GM21360 (cell line): Measurements from ENCODE around the gene LCNL1.

Experiments
- ATAC-seq: cut with Tn5 transposase; IDR thresholded peaks from one replicate; pipeline ENCODE4 v1.9.1; 2021; ENCODE audit warnings: mild to moderate bottlenecking, moderate library complexity; ENCODE audit not compliant: unreplicated experiment

The LCNL1 gene

DNA sequence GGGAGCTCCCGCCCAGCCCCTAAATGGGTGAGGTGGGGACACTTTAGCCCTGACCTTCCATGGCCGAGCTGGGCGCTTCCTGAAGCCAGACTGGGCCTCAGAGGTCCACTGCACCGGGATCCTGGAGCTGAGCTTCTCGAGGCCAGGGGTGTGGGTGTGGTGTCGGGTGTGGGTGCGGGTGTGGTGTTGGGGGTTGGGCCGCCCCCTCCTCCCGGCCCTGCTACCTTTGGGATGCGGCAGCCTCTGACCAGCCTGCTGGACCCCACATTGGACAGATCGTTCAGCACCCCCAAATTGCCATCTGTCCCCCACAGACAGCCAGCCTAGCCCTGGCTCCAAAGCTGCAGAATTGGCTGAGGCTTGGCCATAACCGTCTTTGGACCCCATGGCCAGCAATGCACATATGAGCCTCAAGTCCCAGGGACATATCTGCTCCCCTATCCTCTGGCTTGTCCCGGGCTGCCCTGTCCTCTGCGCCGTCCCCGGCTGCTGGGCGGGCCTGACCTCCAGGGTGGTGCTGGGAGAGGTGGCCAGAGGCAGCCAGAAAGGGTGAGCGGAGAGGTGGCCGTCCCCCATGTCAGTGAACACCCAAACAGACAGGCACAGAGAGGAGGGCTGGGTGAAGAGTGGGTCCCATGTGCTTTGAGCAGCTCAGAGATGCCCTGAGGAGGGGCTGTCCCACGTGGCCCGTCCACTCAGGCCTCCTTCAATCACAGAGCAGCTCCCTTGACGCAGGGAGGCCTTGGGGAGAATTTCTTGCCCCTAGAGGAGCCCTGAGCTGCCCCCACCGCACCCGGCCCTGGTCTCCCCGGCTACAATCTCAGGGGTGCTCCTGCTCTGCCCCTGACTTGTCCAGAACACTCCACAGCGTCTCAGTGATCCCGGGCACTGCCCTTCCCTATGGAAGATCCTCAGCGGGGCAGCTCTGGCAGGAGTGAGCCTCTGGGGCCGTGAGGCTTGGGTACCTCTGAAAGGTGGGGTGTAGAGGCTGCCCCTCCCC is 8.9 kb upstream of the LCNL1 start:
- ATAC-seq: no peak

DNA sequence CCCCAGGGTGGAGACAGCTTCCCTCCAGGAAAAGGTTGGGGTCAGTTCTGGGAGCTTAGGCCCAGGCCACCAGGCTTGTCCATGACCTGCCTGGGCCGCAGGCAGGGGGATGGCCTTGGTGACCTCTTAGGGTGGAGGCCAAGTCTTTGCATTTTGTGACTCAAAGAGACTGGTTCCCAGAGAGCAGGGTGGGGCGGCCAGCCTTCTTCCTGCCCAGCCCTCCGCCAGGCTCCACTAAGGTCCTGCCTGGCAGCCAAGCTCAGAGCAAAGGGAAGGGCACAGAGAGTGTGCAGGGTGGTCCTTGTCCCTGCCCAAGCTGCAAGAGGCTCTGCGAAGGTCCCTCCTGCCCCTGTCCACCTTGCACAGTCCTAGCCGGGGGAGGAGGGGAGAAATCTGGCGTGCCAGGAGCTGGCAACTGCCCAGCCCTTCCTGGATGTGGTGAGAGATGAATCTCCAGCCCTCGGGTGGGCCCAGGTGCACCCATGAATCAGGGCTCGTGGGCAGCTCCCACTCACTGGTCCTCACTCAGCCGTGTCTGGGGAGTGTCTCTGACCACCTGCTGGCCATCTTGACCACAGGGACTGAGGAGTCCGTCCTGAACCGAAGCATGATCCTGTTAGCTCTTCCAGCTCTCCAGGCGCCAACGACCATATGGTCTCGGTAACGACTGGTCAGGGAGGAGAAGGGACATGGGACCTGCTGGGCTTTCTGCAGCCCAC is 7.8 kb upstream of the LCNL1 start:
- ATAC-seq: no peak

DNA sequence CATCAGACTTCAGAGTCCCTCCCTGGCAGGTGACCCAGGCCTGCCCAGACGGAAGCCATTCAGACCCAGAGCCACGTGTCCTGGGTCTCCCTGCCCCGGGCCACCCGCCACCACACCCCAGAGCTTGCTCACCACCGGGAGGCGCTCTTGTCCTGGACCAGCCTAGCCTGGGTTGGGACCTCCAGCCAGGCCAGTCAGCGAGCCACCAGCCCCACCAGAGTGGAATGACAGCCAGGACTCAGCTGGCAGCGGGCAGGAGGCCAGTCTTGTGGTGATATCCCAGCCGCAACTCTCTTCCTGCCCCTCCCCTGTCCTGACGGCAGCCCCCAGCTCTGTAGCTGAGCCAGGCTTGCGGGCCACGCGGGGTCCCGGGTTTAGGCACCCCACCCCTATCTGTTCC is 7.1 kb upstream of the LCNL1 start:
- ATAC-seq: no peak

DNA sequence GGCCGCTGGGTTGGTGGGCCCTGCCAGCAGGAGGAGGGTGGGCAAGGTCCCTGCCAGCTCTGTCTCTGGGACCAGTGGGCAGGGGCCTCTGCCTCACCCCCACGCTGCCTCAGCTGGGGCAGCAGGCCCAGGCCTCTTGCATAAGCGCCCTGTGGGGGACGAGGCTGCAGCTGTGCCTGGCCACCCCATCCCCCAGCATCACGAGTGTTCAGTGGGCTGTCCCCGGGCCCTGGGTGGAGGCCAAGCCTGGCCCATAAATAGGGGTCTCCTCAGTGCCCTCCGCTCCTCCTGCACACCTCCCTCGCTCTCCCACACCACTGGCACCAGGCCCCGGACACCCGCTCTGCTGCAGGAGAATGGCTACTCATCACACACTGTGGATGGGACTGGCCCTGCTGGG is 5.6 kb upstream of the LCNL1 start, which contains the start of gene PTGDS:
Gene PTGDS, plus strand, starts transcription at position 282 of the 400 bp plus-strand sequence. Its CDS starts 75 bp downstream, at position 357.
- no peak for ATAC-seq

GRCh38 chr9:136977649-136978072 is 5.1 kb upstream of the LCNL1 start:
- no peak for ATAC-seq

DNA sequence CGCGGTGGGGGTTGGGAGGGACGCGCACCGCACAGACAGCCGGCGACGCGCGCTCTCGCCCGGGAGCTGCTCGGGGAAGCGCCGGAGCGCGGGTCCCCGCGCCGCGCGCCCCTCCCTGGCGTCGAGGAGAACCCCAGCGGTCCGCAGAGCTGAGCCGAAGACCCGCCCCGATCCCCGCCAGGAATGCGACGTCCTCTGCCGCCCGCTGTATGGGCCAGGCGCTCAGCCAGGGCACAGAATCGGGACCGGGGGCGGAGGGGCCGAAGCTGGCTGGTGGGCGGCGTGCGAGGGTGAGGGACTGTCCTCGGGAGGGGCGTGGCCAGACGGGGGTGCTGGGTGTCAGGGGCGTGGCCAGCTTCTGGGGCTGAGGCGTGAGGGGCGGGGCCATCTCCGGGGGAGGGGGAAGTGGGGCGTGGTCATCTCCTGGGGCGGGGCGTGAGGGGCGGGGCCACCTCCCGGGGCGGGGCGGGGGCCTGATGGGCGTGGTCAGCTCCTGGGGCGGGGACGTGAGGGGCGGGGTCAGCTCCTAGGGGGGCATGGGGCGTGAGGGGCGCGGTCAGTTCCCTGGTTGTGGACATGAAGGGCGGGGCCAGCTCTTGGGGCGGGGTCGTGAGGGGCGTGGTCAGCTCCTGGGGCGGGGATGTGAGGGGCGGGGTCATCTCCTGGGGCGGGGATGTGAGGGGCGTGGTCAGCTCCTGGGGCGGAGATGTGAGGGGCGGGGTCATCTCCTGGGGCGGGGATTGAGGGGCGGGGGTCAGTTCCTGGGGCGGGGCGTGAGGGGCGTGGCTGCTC is 4.5 kb upstream of the LCNL1 start:
- ATAC-seq: no peak

GRCh38 chr9:136978865-136979544 is 3.8 kb upstream of the LCNL1 start:
- no peak for ATAC-seq

DNA sequence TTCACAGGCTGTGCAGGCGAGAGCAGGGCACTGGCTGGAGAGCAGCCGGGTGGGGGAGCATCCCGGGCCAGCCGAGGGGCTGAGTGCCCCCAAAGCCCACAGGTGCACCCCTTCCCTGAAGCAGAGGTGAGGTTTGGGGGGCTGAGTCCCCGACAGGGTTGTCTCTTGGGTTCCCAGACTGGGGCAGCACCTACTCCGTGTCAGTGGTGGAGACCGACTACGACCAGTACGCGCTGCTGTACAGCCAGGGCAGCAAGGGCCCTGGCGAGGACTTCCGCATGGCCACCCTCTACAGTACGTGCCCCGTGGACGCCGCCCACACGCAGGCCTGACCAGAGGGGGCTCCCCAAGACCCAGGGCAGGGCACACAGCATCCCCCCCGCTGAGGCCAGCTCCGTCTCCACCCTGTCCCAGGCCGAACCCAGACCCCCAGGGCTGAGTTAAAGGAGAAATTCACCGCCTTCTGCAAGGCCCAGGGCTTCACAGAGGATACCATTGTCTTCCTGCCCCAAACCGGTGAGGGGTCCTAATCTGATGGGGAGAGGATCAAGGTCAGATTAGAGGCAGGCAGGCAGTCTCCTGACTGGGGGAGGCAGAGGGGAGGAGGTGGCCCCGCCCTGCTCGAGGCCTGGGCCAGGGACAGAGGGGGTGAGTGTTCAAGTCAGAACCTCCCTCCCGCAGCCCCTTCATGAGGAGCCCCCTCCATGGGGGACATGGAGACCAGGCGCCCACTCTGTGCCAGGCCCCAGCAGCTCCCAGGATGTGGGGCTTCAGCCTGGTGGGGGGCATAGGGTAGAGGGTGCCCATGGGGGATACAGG is 2.8 kb upstream of the LCNL1 start:
- no peak for ATAC-seq

GRCh38 chr9:136980669-136981478 is 1.9 kb upstream of the LCNL1 start:
- no peak for ATAC-seq

- ATAC-seq: no peak
Measured at GRCh38 chr9:136981588-136982231, 1.1 kb upstream of the LCNL1 start.

GRCh38 chr9:136983167-136983566 is 374 bp downstream of the LCNL1 start:
- ATAC-seq: no peak

- no peak for ATAC-seq
Measured at GRCh38 chr9:136983656-136984314, 992 bp downstream of the LCNL1 start.

- no peak for ATAC-seq
Measured at GRCh38 chr9:136984464-136985026, 1.8 kb downstream of the LCNL1 start.

DNA sequence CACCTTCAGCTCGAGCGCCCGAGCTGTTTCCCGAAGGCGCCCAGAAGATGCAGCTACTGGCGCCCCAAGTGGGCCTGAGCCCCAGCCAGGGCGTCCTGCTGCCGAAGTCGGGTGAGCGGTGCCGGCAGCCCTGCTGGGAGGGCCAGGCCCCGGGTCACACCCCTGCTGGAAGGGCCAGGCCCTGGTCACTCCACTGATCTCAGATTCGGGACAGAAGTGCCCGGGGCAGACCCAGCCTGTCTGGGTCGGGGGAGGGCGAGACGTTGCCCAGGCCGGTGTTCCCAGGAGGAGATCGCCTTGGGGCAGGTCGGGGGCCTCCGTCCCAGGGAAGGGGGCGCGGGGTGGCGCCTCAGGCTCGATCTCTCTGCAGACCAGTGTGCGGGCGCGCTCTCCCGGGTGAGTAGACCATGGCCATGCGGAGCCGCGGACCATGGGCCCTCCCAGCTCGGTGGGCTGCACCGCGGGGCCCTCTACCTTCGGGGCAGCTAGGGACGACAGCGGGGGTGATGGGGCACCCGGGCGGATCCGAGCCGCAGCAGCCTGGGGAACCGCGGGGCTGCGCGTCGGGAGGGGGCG is 2.3 kb downstream of the LCNL1 start:
- ATAC-seq: no peak

GRCh38 chr9:136985853-136986252 is 3.1 kb downstream of the LCNL1 start:
- ATAC-seq: no peak

- ATAC-seq: no peak
Measured at GRCh38 chr9:136988872-136989271, 6.1 kb downstream of the LCNL1 start.
